Measurements from ENCODE around the gene DNASE1L2. TPM values are rescaled to one million over a fixed set of nuclear protein-coding genes. Genes with fewer than 3 reads are reported as not detected.

The DNASE1L2 gene
- total RNA-seq, 1 donor from 2014 or later: 2.1 TPM

DNA sequence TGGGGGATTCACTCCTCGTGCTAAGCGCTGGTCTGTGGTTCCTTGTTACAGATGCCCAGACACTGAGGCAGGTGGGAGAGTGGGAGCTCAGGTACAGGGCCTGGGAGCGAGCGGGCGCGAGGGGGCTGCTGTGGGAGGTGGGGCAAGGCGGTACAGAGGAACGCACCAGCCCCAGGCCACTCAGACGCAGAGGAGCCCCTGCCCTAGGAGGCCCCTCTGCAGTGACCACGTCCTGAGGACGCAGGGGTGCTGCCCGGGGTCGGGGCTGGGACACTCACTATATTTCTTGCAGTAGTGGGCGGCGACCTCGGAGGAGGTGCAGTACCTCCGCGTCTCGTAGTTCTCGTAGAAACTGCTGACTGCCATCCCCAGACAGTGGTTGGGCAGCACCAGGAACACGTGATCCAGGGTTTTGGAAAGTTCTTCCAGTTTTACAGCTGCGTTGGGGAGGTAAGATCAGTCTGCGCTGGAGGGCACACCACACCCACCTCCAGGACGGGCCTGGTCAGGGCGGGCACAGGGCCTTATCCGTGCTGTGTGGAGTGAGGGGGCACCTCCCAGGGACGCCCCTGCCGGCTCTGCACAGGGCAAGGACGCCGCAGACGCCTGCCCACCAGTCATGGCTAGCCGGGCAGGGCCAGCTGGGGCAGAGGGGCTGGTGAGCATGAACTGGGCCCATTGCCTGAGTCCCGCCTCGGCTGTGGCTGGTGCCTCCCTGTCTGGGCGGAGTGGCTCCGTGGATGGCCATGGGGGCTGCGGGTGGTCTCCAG, 47.9 kb downstream of the DNASE1L2 start:
- H3K4me1 Mint-ChIP-seq (ENCODE audit: low read depth): no peaks in the 10 kb centered on the region
- TF ChIP-seq, protein P1, sequence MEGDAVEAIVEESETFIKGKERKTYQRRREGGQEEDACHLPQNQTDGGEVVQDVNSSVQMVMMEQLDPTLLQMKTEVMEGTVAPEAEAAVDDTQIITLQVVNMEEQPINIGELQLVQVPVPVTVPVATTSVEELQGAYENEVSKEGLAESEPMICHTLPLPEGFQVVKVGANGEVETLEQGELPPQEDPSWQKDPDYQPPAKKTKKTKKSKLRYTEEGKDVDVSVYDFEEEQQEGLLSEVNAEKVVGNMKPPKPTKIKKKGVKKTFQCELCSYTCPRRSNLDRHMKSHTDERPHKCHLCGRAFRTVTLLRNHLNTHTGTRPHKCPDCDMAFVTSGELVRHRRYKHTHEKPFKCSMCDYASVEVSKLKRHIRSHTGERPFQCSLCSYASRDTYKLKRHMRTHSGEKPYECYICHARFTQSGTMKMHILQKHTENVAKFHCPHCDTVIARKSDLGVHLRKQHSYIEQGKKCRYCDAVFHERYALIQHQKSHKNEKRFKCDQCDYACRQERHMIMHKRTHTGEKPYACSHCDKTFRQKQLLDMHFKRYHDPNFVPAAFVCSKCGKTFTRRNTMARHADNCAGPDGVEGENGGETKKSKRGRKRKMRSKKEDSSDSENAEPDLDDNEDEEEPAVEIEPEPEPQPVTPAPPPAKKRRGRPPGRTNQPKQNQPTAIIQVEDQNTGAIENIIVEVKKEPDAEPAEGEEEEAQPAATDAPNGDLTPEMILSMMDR (IDR thresholded peaks at IDR 0.05; ENCODE audit: unreplicated experiment): no peak
- H3K4me3 Mint-ChIP-seq (ENCODE audit: low read depth): no peak overlapping the region
- H3K27ac Mint-ChIP-seq: peak overlapping the region; percentile 82
- DNase-seq (ENCODE audit: low spot score, unreplicated experiment): no peak
- H3K9me3 Mint-ChIP-seq (ENCODE audit: low read depth): no peaks in the 10 kb centered on the region
- peaks cover 8% of the 10 kb centered on the region for H3K27me3 Mint-ChIP-seq
- no peaks in the 10 kb centered on the region for H3K36me3 Mint-ChIP-seq (ENCODE audit: insufficient read depth)

DNA sequence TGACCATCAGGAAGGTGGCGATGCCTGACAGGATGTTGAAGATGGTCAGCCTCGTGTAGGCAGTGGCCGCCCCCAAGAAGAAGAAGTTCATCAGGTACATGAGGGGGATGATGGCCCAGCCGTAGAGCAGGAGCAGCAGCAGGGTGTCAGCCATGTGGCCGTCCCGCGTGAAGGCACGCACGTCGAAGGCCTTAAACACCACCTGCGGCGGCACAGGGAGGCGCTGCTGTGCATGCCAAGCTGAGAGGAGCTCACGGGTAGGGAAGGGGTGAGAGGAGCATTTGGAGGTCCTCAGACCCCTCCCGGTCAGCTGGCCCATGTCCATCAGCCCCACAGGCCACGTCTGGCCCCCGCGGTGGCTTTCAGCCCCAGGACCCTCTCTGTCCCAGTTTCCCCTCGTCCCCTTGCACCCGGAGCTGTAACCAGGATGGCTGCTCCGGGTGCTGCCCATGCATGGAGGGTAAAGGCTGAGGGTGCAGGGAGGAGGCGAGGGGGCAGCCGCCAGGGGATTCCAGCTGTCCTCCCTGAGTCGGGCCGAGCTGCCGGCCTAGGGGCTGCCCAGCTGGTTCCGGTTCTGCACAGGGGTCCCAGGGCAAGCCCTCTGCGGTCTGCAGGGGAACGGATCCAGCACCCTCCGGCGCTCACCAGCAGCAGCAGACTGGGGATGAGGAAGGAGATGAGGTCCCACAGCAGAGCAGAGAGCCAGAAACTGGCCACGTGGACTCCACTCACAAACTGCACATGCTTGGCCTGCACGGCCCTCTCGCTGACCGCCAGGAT, 48.7 kb downstream of the DNASE1L2 start:
- Mint-ChIP-seq H3K36me3 (ENCODE audit: insufficient read depth) (no peaks in the 10 kb centered on the region), H3K4me1 (ENCODE audit: low read depth) (no peaks in the 10 kb centered on the region), H3K9me3 (ENCODE audit: low read depth) (no peaks in the 10 kb centered on the region), H3K27me3 (peaks cover 6% of the 10 kb centered on the region), H3K4me3 (ENCODE audit: low read depth) (no peak overlapping the region), H3K27ac (no peak overlapping the region)
- TF ChIP-seq, protein P1 (IDR thresholded peaks at IDR 0.05; ENCODE audit: unreplicated experiment): no peak
- DNase-seq (ENCODE audit: low spot score, unreplicated experiment): no peak

DNA sequence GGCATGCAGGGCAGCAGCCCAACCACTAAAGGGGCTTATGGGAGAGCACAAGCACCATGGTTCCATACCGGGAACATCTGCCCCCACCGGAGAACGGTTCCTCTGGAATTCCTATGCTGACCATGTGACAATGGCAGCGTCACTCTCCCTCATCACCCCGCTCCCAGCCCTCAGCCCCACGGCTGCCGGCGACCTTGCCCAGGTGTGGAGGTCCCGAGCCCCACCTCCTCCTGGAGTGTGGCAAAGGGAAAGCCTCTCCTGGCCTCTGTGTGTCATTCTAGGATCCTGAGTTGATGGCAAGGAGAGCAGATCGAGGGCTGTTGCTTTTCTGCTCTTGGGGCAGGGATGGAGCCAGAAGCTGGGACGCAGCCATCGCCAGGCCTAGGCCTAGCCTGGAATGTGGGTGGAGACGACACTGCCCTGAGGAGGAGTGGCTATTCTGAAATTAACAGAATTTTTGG, 49.5 kb downstream of the DNASE1L2 start:
- TF ChIP-seq, protein P1 (IDR thresholded peaks at IDR 0.05; ENCODE audit: unreplicated experiment): no peak
- Mint-ChIP-seq H3K36me3 (ENCODE audit: insufficient read depth) (no peaks in the 10 kb centered on the region), H3K27me3 (peaks cover 4% of the 10 kb centered on the region), H3K9me3 (ENCODE audit: low read depth) (no peaks in the 10 kb centered on the region), H3K4me1 (ENCODE audit: low read depth) (no peaks in the 10 kb centered on the region), H3K4me3 (ENCODE audit: low read depth) (no peak overlapping the region), H3K27ac (no peak overlapping the region)
- DNase-seq (ENCODE audit: low spot score, unreplicated experiment): no peak

DNA sequence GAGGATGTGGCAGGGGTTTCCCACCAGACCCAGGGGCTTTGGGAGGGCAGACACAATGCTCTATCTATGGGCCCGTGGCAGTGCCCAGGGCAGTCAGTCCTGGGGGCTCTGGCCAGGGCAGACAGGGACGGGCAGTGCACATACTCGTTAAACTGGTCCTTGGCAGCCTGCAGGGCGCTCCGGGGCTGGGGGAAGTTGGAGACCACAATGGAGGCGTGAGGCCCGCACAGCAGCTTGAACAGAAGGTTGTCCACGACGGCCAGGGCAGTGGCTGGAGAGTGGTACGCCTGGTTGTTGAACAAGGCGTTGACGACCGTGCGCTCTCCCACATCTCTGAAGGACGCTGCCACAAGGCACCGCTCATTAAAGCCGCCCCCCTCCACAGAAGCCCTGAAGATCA, 50.3 kb downstream of the DNASE1L2 start:
- no peaks in the 10 kb centered on the region for H3K36me3 Mint-ChIP-seq (ENCODE audit: insufficient read depth)
- TF ChIP-seq, protein P1 (IDR thresholded peaks at IDR 0.05; ENCODE audit: unreplicated experiment): no peak
- no peak for DNase-seq (ENCODE audit: low spot score, unreplicated experiment)
- H3K4me3 Mint-ChIP-seq (ENCODE audit: low read depth): no peak overlapping the region
- H3K27ac Mint-ChIP-seq: no peak overlapping the region
- no peaks in the 10 kb centered on the region for H3K9me3 Mint-ChIP-seq (ENCODE audit: low read depth)
- H3K4me1 Mint-ChIP-seq (ENCODE audit: low read depth): no peaks in the 10 kb centered on the region
- peaks cover 4% of the 10 kb centered on the region for H3K27me3 Mint-ChIP-seq

DNA sequence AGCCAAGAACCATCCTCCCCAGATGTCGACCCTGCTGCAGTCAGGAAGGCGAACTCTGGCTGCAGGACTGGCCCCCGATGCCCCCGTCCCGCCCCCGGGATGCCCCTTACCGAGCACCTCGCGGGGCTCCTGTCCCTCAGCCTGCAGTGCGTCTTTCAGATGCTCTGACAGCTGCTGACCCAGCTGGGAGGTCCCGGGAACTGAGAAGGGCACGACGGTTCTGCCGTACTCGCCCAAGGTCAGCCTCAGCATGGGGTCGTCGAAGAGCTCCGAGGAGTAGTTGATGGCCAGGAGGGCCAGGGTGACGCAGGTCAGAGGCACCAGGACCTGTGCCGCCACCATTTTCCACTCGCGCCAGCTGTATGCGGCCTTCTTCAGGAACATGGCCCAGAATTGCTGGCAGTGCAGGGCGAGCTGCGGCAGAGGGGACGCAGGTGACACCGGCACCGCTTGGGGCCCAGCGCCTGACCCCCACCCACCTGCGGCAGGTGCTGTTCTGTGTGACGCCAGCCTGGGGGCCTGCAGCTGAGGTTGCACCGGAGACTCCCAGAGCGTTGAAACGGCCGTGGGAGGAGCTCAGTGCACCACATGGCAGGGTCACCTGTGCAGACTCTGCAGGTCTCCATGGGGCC, 51.8 kb downstream of the DNASE1L2 start:
- no peak overlapping the region for H3K4me3 Mint-ChIP-seq (ENCODE audit: low read depth)
- no peaks in the 10 kb centered on the region for H3K4me1 Mint-ChIP-seq (ENCODE audit: low read depth)
- TF ChIP-seq, protein P1 (IDR thresholded peaks at IDR 0.05; ENCODE audit: unreplicated experiment): no peak
- no peak for DNase-seq (ENCODE audit: low spot score, unreplicated experiment)
- H3K27me3 Mint-ChIP-seq: peaks cover 4% of the 10 kb centered on the region
- H3K36me3 Mint-ChIP-seq (ENCODE audit: insufficient read depth): no peaks in the 10 kb centered on the region
- no peak overlapping the region for H3K27ac Mint-ChIP-seq
- no peaks in the 10 kb centered on the region for H3K9me3 Mint-ChIP-seq (ENCODE audit: low read depth)
